HCT116 (cell line): Measurements from ENCODE around the gene SERPINE3. TPM values are rescaled to one million over a fixed set of nuclear protein-coding genes. Genes with fewer than 3 reads are reported as not detected.

Experiments
- ATAC-seq: fragments of 200-7000 bp; cut with Tn5 transposase; 2 replicates; pipeline ENCODE4 v1.9.1; 2020; ENCODE audit warnings: mild to moderate bottlenecking, moderate library complexity
- BruUV-seq: library from RNA; stranded (reverse); fragments of 400-500 nt; replicated peaks from 2 replicates; lab custom pipeline; 2021; lab: Mats Ljungman, UMichigan
- CTCF ChIA-PET: fragments of 300-600 bp; sonication (Branson Sonifier 250); formaldehyde crosslinking; loops from one replicate; lab custom pipeline; 2021; ENCODE audit warnings: antibody characterized with exemption; lab: Charles Lee
- POLR2A ChIA-PET: fragments of 300-600, 350-600 bp; sonication (Branson Sonifier 250); formaldehyde crosslinking; loops from one replicate; lab custom pipeline; 2021; ENCODE audit warnings: antibody characterized with exemption; lab: Charles Lee
- RAD21 ChIA-PET, 2 experiments: fragments of 300-600 bp; sonication (Branson Sonifier 250); formaldehyde crosslinking; loops; one replicate each; lab custom pipeline; 2023; ENCODE audit warnings: low total read pairs in 2 of 2; ENCODE audit not compliant: uncharacterized antibody in 2 of 2, unreplicated experiment in 2 of 2, low non-redundant PET in 1 of 2; lab: Charles Lee
- DNase-seq: peaks from one replicate; pipeline ENCODE4 v3.0.0-alpha.2; 2010; ENCODE audit warnings: low read depth, low spot score
- H2AFZ ChIP-seq: fragments of 200-600 bp; shearing (Covaris generic), sonication (generic); 2 replicates; pipeline ENCODE4 v1.6.1; 2017; ENCODE audit warnings: low read depth, mixed run types, mixed read lengths, antibody characterized with exemption, low read length; ENCODE audit not compliant: poor library complexity, severe bottlenecking
- H3K27ac ChIP-seq: 2 replicates; pipeline ENCODE4 v1.5.1; 2012; ENCODE audit warnings: low read depth, low read length
- H3K27me3 ChIP-seq: fragments of 200-600 bp; sonication (generic); 2 replicates; pipeline ENCODE4 v1.6.1; 2016; ENCODE audit warnings: mixed run types, low read length, mixed read lengths; ENCODE audit not compliant: insufficient read depth
- H3K36me3 ChIP-seq, 2 experiments: fragments of 200-500 bp in 1 of 2; fragments of 200-600 bp in 1 of 2; sonication (Bioruptor generic) in 1 of 2; sonication (generic) in 1 of 2; 2 replicates each; pipeline versions ENCODE4 v1.5.1 to v1.6.1; 2014 to 2016; ENCODE audit warnings: low read length in 2 of 2, inconsistent platforms in 1 of 2, mixed read lengths in 1 of 2, mixed run types in 1 of 2; ENCODE audit not compliant: insufficient read depth in 2 of 2, control insufficient read depth in 1 of 2
- H3K4me1 ChIP-seq, 2 experiments: fragments of 200-600 bp in 1 of 2; sonication (generic) in 1 of 2; 2 replicates each; pipeline versions ENCODE4 v1.5.1 to v1.6.1; 2012 to 2017; ENCODE audit warnings: low read length in 2 of 2, inconsistent platforms in 1 of 2, mild to moderate bottlenecking in 1 of 2, mixed read lengths in 1 of 2, mixed run types in 1 of 2, moderate library complexity in 1 of 2; ENCODE audit not compliant: insufficient read depth in 2 of 2, control insufficient read depth in 1 of 2
- H3K4me2 ChIP-seq: fragments of 200-600 bp; sonication (generic); 2 replicates; pipeline ENCODE4 v1.6.1; 2017; ENCODE audit warnings: mixed run types, low read length, mixed read lengths
- H3K4me3 ChIP-seq, 2 experiments: fragments of 200-600 bp in 1 of 2; sonication (generic) in 1 of 2; replicated peaks in 1 of 2; 2 replicates each; pipeline ENCODE4 v1.5.1; 2011 to 2016; ENCODE audit warnings: low read length in 2 of 2, control low read depth in 1 of 2, low read depth in 1 of 2, mild to moderate bottlenecking in 1 of 2, mixed read lengths in 1 of 2, mixed run types in 1 of 2
- H3K79me2 ChIP-seq: fragments of 200-600 bp; sonication (generic); 2 replicates; pipeline ENCODE4 v1.6.1; 2017; ENCODE audit warnings: mild to moderate bottlenecking, mixed run types, low read length, moderate library complexity, mixed read lengths; ENCODE audit not compliant: insufficient read depth
- H3K9ac ChIP-seq: fragments of 200-600 bp; sonication (generic); 2 replicates; pipeline ENCODE4 v1.6.1; 2016; ENCODE audit warnings: low read length, mixed read lengths
- H3K9me2 ChIP-seq: fragments of 200-600 bp; sonication (generic), shearing (Covaris generic); 2 replicates; pipeline ENCODE4 v1.6.1; 2017; ENCODE audit warnings: mixed run types, mild to moderate bottlenecking, moderate library complexity; ENCODE audit not compliant: insufficient read depth
- H3K9me3 ChIP-seq, 2 experiments: fragments of 200-500 bp in 1 of 2; fragments of 200-600 bp in 1 of 2; sonication (Bioruptor generic) in 1 of 2; sonication (generic) in 1 of 2; 2 replicates each; pipeline ENCODE4 v1.6.1; 2014 to 2017; ENCODE audit warnings: low read length in 2 of 2, mixed read lengths in 2 of 2, inconsistent platforms in 1 of 2, low read depth in 1 of 2, mild to moderate bottlenecking in 1 of 2, mixed run types in 1 of 2, moderate library complexity in 1 of 2; ENCODE audit not compliant: control insufficient read depth in 1 of 2, insufficient read depth in 1 of 2
- H4K20me1 ChIP-seq: fragments of 200-600 bp; sonication (generic), shearing (Covaris generic); 2 replicates; pipeline ENCODE4 v1.6.1; 2017; ENCODE audit warnings: mixed run types, mild to moderate bottlenecking, moderate library complexity; ENCODE audit not compliant: insufficient read depth
- CBX3 ChIP-seq: IDR thresholded peaks from 2 replicates; pipeline ENCODE4 v1.6.1; 2012; ENCODE audit warnings: low read depth
- EGR1 ChIP-seq: IDR thresholded peaks from 2 replicates; pipeline ENCODE4 v1.6.1; 2012; ENCODE audit warnings: low read depth
- ELF1 ChIP-seq: IDR thresholded peaks from 2 replicates; pipeline ENCODE4 v1.6.1; 2012; ENCODE audit warnings: low read depth, borderline replicate concordance
- EZH2 ChIP-seq: fragments of 200-600 bp; sonication (generic); IDR thresholded peaks from 2 replicates; pipeline ENCODE4 v1.6.1; 2017; ENCODE audit warnings: antibody characterized with exemption, mixed run types
- FOSL1 ChIP-seq: IDR thresholded peaks from 2 replicates; pipeline ENCODE4 v1.6.1; 2012; ENCODE audit warnings: low read depth
- JUND ChIP-seq: IDR thresholded peaks from 2 replicates; pipeline ENCODE4 v1.6.1; 2012
- POLR2A ChIP-seq: IDR thresholded peaks from 2 replicates; pipeline ENCODE4 v1.7.0; 2011; ENCODE audit warnings: borderline replicate concordance; ENCODE audit not compliant: insufficient read depth, insufficient read length; ENCODE audit errors: extremely low read depth
- RAD21 ChIP-seq: IDR thresholded peaks from 2 replicates; pipeline ENCODE4 v1.6.1; 2012; ENCODE audit warnings: low read depth, mild to moderate bottlenecking
- SIN3A ChIP-seq: IDR thresholded peaks from 2 replicates; pipeline ENCODE4 v1.6.1; 2012; ENCODE audit warnings: low read depth
- SP1 ChIP-seq: IDR thresholded peaks from 2 replicates; pipeline ENCODE4 v1.6.1; 2012; ENCODE audit warnings: low read depth
- SRF ChIP-seq: IDR thresholded peaks from 2 replicates; pipeline ENCODE4 v1.6.1; 2012; ENCODE audit warnings: low read depth
- TCF7L2 ChIP-seq: IDR thresholded peaks from 2 replicates; pipeline ENCODE4 v1.7.0; 2011; ENCODE audit warnings: borderline replicate concordance, inconsistent platforms; ENCODE audit not compliant: insufficient read depth, insufficient read length; ENCODE audit errors: extremely low read depth
- intact Hi-C: fragments of 100-400 bp; cut with micrococcal nuclease; formaldehyde crosslinking; loops from 2 replicates; pipeline ENCODE4 v1.10.0; 2022
- total RNA-seq: library from RNA; stranded (reverse); gene quantifications from one replicate; pipeline ENCODE4 v1.2.1, GENCODE V29; 2021; ENCODE audit not compliant: unreplicated experiment
- TF ChIP-seq, protein P1 (sequence below): IDR thresholded peaks from 2 replicates; pipeline ENCODE4 v1.6.1; 2012; ENCODE audit warnings: low read depth
- TF ChIP-seq, protein P2 (sequence below): IDR thresholded peaks from 2 replicates; pipeline ENCODE4 v1.6.1; 2012

The SERPINE3 gene
- total RNA-seq, 1 experiment from 2014 or later: not detected

DNA sequence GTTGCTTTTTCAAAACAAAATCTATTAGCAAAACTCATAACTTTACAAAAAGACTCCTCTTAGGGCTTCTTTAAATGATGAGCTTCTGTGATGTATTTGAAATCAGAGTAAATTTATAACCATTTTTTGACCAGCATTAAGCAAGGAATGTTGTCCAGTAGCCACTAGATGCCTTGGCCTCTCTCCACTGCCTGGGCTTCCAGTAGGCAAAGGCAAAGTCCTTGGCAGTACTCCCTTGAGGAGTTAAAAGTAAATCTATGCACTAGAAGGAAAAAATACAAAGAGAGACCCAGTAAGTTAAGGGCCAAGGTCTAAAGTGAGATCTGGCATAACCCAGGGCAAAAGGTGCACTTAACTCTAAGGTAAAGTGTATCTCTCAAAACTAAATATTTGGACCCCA, 9.5 kb downstream of the SERPINE3 start:
- intact Hi-C loops: no loop called here
- ChIA-PET POLR2A (no interaction called here), RAD21 (no interaction called here), CTCF (no interaction called here)
- Histone ChIP-seq H3K4me1 (no peaks in the 10 kb centered on the region), H3K27ac (no peak overlapping the region), H4K20me1 (no peaks in the 10 kb centered on the region), H3K36me3 (no peaks in the 10 kb centered on the region), H2AFZ (no peak overlapping the region), H3K9ac (no peak overlapping the region), H3K4me2 (no peak overlapping the region)
- DNase-seq: no peak
- ATAC-seq: no peak
- TF ChIP-seq FOSL1: no peak
- TF ChIP-seq SRF: no peak
- TF ChIP-seq JUND: no peak
- no peak for TF ChIP-seq RAD21
- TF ChIP-seq TCF7L2: no peak
- no peak for TF ChIP-seq SP1
- no peak for TF ChIP-seq ELF1
- TF ChIP-seq CBX3: no peak
- TF ChIP-seq EGR1: no peak
- no peak for TF ChIP-seq SIN3A
- TF ChIP-seq, protein P1, sequence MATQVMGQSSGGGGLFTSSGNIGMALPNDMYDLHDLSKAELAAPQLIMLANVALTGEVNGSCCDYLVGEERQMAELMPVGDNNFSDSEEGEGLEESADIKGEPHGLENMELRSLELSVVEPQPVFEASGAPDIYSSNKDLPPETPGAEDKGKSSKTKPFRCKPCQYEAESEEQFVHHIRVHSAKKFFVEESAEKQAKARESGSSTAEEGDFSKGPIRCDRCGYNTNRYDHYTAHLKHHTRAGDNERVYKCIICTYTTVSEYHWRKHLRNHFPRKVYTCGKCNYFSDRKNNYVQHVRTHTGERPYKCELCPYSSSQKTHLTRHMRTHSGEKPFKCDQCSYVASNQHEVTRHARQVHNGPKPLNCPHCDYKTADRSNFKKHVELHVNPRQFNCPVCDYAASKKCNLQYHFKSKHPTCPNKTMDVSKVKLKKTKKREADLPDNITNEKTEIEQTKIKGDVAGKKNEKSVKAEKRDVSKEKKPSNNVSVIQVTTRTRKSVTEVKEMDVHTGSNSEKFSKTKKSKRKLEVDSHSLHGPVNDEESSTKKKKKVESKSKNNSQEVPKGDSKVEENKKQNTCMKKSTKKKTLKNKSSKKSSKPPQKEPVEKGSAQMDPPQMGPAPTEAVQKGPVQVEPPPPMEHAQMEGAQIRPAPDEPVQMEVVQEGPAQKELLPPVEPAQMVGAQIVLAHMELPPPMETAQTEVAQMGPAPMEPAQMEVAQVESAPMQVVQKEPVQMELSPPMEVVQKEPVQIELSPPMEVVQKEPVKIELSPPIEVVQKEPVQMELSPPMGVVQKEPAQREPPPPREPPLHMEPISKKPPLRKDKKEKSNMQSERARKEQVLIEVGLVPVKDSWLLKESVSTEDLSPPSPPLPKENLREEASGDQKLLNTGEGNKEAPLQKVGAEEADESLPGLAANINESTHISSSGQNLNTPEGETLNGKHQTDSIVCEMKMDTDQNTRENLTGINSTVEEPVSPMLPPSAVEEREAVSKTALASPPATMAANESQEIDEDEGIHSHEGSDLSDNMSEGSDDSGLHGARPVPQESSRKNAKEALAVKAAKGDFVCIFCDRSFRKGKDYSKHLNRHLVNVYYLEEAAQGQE: no peak
- TF ChIP-seq, protein P2, sequence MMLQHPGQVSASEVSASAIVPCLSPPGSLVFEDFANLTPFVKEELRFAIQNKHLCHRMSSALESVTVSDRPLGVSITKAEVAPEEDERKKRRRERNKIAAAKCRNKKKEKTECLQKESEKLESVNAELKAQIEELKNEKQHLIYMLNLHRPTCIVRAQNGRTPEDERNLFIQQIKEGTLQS: no peak
- no peak for TF ChIP-seq POLR2A
- TF ChIP-seq EZH2: no peak
- TF ChIP-seq, all 23 proteins: peak for 0
- no peak overlapping the region for H3K4me3 ChIP-seq
- no peaks in the 10 kb centered on the region for H3K9me3 ChIP-seq
- H3K27me3 ChIP-seq: no peaks in the 10 kb centered on the region
- H3K9me2 ChIP-seq: no peaks in the 10 kb centered on the region
- no peaks in the 10 kb centered on the region for H3K79me2 ChIP-seq
- no TSS peak for BruUV-seq
